ENCODE measurements around the gene PDLIM7. TPM values are rescaled to one million over a fixed set of nuclear protein-coding genes. Genes with fewer than 3 reads are reported as not detected.

The PDLIM7 gene
- total RNA-seq, 1 donor from 2014 or later: 54.4 TPM

DNA sequence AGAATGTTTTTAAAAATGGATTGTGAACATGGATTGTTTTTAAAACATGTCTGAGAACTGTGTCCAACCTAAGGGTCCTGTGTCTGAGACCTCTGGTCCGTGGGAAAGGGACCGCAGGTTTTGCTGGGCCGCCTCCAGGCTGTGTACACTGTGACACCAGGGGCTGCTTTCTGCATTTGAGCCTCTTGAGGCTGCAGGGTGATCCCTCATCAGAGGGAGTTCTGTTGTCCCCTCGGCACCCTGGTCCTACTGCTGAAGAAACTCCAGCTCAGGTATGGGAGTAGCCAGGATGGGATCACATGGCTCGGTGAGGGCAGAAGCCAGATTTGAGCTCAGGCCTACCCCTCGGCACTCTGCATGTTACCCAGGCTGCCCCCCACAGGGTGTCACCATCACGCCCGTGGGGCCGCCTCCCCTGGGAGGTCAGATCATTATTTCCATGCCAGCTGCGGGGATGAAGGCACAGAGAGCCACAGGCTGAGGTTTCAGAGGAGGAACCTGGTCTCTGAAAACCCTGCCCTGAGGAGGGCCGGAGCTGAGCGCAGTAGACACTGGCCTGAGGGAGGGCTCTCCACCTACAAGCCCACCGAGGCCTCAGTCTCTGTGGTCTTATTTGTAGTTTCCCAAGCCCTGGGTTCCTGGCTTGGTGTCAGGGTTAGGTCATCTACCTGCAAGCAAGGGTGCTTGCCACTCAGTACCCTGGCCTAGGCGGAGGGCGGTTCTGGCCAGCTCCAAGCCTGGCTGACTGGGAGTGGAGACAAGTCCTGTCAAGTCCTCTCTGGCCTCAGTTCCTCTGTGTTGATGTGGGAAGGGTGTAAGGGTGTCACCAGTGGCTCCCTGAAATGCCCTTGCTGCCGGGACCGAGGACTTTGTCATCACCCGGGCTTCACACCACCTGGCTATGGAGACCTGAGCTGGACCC is 48.0 kb downstream of the PDLIM7 start:
- Histone ChIP-seq H3K27ac (replicated peaks) (no peak overlapping the region), H3K9me3 (replicated peaks) (no peaks in the 10 kb centered on the region), H3K27me3 (ENCODE audit: low read depth) (peaks cover 69% of the 10 kb centered on the region), H3K4me1 (peaks cover 39% of the 10 kb centered on the region), H3K4me3 (no peak overlapping the region), H3K36me3 (no peaks in the 10 kb centered on the region)
- DNase-seq: no peak
- intact Hi-C loops (cut with micrococcal nuclease): loop anchor here (5.0 to 10.0 kb wide), 2 partner anchors 47 to 135 kb away; partner anchors contain the start of genes MXD3 and PFN3
- no peak for TF ChIP-seq CTCF (IDR thresholded peaks at IDR 0.05; ENCODE audit: borderline replicate concordance)

GRCh38 chr5:177448244-177448950 is 49.0 kb downstream of the PDLIM7 start:
- no peak for TF ChIP-seq CTCF (IDR thresholded peaks at IDR 0.05; ENCODE audit: borderline replicate concordance)
- no peaks in the 10 kb centered on the region for H3K9me3 ChIP-seq (replicated peaks)
- peaks cover 31% of the 10 kb centered on the region for H3K4me1 ChIP-seq
- H3K36me3 ChIP-seq: no peaks in the 10 kb centered on the region
- no peak overlapping the region for H3K27ac ChIP-seq (replicated peaks)
- no peak overlapping the region for H3K4me3 ChIP-seq
- H3K27me3 ChIP-seq (ENCODE audit: low read depth): peaks cover 67% of the 10 kb centered on the region
- no peak for DNase-seq
- intact Hi-C loops (cut with micrococcal nuclease): no loop called here

GRCh38 chr5:177447611-177448243 is 49.7 kb downstream of the PDLIM7 start:
- intact Hi-C loops (cut with micrococcal nuclease): no loop called here

GRCh38 chr5:177447066-177447610 is 50.3 kb downstream of the PDLIM7 start:
- Histone ChIP-seq H3K36me3 (peaks cover 3% of the 10 kb centered on the region), H3K9me3 (replicated peaks) (no peaks in the 10 kb centered on the region), H3K27ac (replicated peaks) (no peak overlapping the region), H3K27me3 (ENCODE audit: low read depth) (peaks cover 56% of the 10 kb centered on the region), H3K4me3 (peak overlapping the region; percentile 74), H3K4me1 (peaks cover 31% of the 10 kb centered on the region)
- intact Hi-C loops (cut with micrococcal nuclease): no loop called here
- no peak for TF ChIP-seq CTCF (IDR thresholded peaks at IDR 0.05; ENCODE audit: borderline replicate concordance)
- DNase-seq: no peak

More at GRCh38 chr5:177447611-177448243, 49.7 kb downstream of the PDLIM7 start:
- no peak for TF ChIP-seq CTCF (IDR thresholded peaks at IDR 0.05; ENCODE audit: borderline replicate concordance)
- no peak overlapping the region for H3K27ac ChIP-seq (replicated peaks)
- no peak for DNase-seq
- H3K27me3 ChIP-seq (ENCODE audit: low read depth): peaks cover 61% of the 10 kb centered on the region
- no peaks in the 10 kb centered on the region for H3K36me3 ChIP-seq
- H3K4me1 ChIP-seq: peaks cover 31% of the 10 kb centered on the region
- peak overlapping the region; percentile 74 for H3K4me3 ChIP-seq
- no peaks in the 10 kb centered on the region for H3K9me3 ChIP-seq (replicated peaks)

Measured in left ventricle myocardium inferior (tissue), 1 donor.